Stomach (tissue), 9 donors: ENCODE data around the gene CFAP100. TPM values are rescaled to one million over a fixed set of nuclear protein-coding genes. Genes with fewer than 3 reads are reported as not detected.

Experiments
- DNase-seq, 2 donors: peaks; one replicate each; pipeline versions ENCODE4 v3.0.0 to v3.0.0-alpha.2; 2013 to 2019
- H3K27ac ChIP-seq, 5 donors: fragments of 200-600 bp in 4 of 5; sonication (generic) in 4 of 5; one replicate each; pipeline ENCODE4 v1.5.1; 2013 to 2019; ENCODE audit warnings: mild to moderate bottlenecking in 1 of 5, moderate library complexity in 1 of 5
- H3K27me3 ChIP-seq, 3 donors: fragments of 200-600 bp; sonication (generic); one replicate each; pipeline ENCODE4 v1.5.1; 2017 to 2019; ENCODE audit warnings: mixed run types in 1 of 3
- H3K36me3 ChIP-seq, 4 donors: fragments of 200-600 bp; sonication (generic); 1 replicate in 3 of 4; 2 replicates in 1 of 4; pipeline ENCODE4 v1.5.1; 2016 to 2019
- H3K4me1 ChIP-seq, 4 donors: fragments of 200-600 bp; sonication (generic); one replicate each; pipeline ENCODE4 v1.5.1; 2016 to 2019
- H3K4me3 ChIP-seq, 4 donors: fragments of 200-600 bp; sonication (generic) in 3 of 4; one replicate each; pipeline ENCODE4 v1.5.1; 2016 to 2019; ENCODE audit warnings: mild to moderate bottlenecking in 1 of 4
- H3K9me3 ChIP-seq, 4 donors: fragments of 200-600 bp; sonication (generic); one replicate each; pipeline ENCODE4 v1.5.1; 2016 to 2019
- EP300 ChIP-seq: sonication (generic); formaldehyde crosslinking; IDR thresholded peaks from one replicate; pipeline ENCODE4 v1.6.1; 2017; ENCODE audit warnings: antibody characterized with exemption
- POLR2A ChIP-seq, 4 donors: fragments of 450-650 bp; IDR thresholded peaks; one replicate each; pipeline ENCODE4 v1.6.1; 2016; ENCODE audit warnings: antibody characterized with exemption in 4 of 4, control low read depth in 2 of 4, mild to moderate bottlenecking in 1 of 4, moderate library complexity in 1 of 4
- POLR2AphosphoS5 ChIP-seq, 3 donors: sonication (generic); formaldehyde crosslinking; IDR thresholded peaks; one replicate each; pipeline ENCODE4 v1.6.1; 2016; ENCODE audit warnings: antibody characterized with exemption in 3 of 3
- WGBS, 5 donors: extraction: QIAGEN DNeasy Blood & Tissue Kit in 3 of 5; methylation state at CpG; one replicate each; pipeline versions ENCODE4 v1.1.5 to v1.1.7; 2013 to 2018; 5-methylcytosine and 5-hydroxymethylcytosine counted together
- intact Hi-C: fragments of 100-400 bp; cut with DNase I; formaldehyde crosslinking; loops from one replicate; pipeline ENCODE4 v1.15.1; 2023; ENCODE audit warnings: low total_unique reads
- polyA plus RNA-seq, 3 donors: library from polyadenylated mRNA; stranded (reverse); fragments of 200-250 nt; gene quantifications; one replicate each; pipeline ENCODE4 v1.2.3, GENCODE V29; 2013
- total RNA-seq, 5 donors: library from RNA; depleted of rRNA; stranded (reverse); fragments of >200 nt; gene quantifications; one replicate each; pipeline versions ENCODE4 v1.1.0 to v1.2.3, GENCODE V29; 2014 to 2016
- TF ChIP-seq, protein P1 (sequence below), 7 experiments: fragments of 450-650 bp in 4 of 7; fragments of 200-600 bp in 3 of 7; sonication (generic) in 3 of 7; IDR thresholded peaks; one replicate each; pipeline ENCODE4 v1.5.1; 2016 to 2019; ENCODE audit warnings: antibody characterized with exemption in 7 of 7, control low read depth in 2 of 7, mild to moderate bottlenecking in 1 of 7
- donor health status: healthy with polysubstance abuse.
- donor health status: Bipolar disorder and iron deficiency.
- donor health status: healthy.

Gene CFAP100
- total and polyA plus RNA-seq, 8 donors: not detected

DNA sequence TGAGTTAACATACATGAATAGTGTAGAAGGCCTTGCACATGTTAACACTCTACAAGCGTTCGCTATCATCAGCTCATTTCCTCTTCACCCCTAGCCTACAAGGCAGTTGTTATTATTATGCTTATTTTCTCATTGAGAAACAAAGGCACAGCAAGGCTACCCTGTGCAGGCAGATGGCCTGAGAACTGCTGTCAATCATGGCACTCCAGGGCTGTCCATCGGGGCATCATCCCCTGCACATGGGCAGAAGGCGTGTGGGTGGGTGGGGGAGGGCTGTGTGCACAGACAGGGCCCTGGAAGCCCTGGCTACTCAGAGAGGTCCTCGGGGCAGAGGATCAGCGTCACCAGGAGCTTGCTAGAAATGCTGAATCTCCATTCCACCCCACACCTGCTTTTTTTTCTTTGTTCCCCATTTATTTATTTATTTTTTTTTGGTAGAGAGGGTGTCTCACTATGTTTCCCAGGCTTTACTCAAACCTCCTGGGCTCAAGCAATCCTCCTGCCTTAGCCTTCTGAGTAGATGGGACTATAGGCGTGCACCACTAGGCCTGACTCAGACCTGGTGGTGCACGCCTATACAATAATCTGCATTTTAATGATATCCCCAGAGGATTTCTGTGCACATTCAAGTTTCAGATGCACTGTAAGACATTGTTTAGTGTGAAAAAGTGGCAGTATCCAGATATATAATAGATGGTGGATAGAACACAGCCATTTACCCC lies 90.6 kb downstream of the CFAP100 start:
- intact Hi-C loops: no loop called here
- 86 to 91% (median 88%) methylated on average over 8 of the region's 8 CpGs for WGBS, 5 donors
- DNase-seq: no peak

DNA sequence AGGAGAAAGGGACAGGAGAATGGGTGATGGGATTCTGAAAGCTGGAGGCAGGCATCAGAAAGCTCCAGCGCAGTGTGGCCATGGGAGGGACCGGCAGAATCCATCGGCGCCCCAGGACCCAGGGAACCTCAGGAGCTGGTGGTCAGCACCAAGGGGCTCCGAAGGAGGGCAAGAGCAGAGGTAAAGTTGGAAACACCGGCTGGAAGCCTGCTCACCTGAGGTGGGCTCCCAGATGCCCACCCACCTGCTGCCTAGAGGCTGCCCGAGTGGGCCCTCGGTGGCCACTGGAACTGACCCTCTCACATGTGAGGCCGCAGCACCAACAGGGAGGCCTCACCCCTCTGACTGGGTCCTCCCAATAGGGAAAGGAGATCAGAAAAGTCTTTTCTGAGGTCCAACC lies 91.2 kb downstream of the CFAP100 start:
- no peaks in the 10 kb centered on the region for H3K27me3 ChIP-seq
- H3K4me3 ChIP-seq: no peak overlapping the region
- H3K4me1 ChIP-seq: peaks cover 0 to 9% (median 3%) of the 10 kb centered on the region in 4 donors
- H3K27ac ChIP-seq: no peak overlapping the region
- intact Hi-C loops: no loop called here
- H3K36me3 ChIP-seq: no peaks in the 10 kb centered on the region
- 90 to 97% (median 95%) methylated on average over 5 to 9 of the region's 9 CpGs for WGBS, 5 donors
- TF ChIP-seq POLR2AphosphoS5 (IDR thresholded peaks at IDR 0.05): no peak
- TF ChIP-seq POLR2A (IDR thresholded peaks at IDR 0.05): no peak
- TF ChIP-seq, protein P1, sequence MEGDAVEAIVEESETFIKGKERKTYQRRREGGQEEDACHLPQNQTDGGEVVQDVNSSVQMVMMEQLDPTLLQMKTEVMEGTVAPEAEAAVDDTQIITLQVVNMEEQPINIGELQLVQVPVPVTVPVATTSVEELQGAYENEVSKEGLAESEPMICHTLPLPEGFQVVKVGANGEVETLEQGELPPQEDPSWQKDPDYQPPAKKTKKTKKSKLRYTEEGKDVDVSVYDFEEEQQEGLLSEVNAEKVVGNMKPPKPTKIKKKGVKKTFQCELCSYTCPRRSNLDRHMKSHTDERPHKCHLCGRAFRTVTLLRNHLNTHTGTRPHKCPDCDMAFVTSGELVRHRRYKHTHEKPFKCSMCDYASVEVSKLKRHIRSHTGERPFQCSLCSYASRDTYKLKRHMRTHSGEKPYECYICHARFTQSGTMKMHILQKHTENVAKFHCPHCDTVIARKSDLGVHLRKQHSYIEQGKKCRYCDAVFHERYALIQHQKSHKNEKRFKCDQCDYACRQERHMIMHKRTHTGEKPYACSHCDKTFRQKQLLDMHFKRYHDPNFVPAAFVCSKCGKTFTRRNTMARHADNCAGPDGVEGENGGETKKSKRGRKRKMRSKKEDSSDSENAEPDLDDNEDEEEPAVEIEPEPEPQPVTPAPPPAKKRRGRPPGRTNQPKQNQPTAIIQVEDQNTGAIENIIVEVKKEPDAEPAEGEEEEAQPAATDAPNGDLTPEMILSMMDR (IDR thresholded peaks at IDR 0.05): no peak
- TF ChIP-seq EP300: no peak
- H3K9me3 ChIP-seq: no peaks in the 10 kb centered on the region
- no peak for DNase-seq

More for the DNA sequence above, 90.6 kb downstream of the CFAP100 start:
- H3K9me3 ChIP-seq: no peaks in the 10 kb centered on the region
- no peaks in the 10 kb centered on the region for H3K27me3 ChIP-seq
- no peak overlapping the region for H3K27ac ChIP-seq
- H3K4me1 ChIP-seq: peaks cover 0 to 9% (median 3%) of the 10 kb centered on the region in 4 donors
- no peak overlapping the region for H3K4me3 ChIP-seq
- H3K36me3 ChIP-seq: no peaks in the 10 kb centered on the region
- no peak for TF ChIP-seq EP300
- TF ChIP-seq POLR2AphosphoS5 (IDR thresholded peaks at IDR 0.05): no peak
- no peak for TF ChIP-seq POLR2A (IDR thresholded peaks at IDR 0.05)
- TF ChIP-seq, protein P1 (IDR thresholded peaks at IDR 0.05): no peak

Other genes starting within 250 kb of the CFAP100 start
- 10 to 100 TPM in 1 of 5 donors, 1 to 10 TPM in 4; 2.6 to 17.4 (median 5.9) TPM for gene ALDH1L1, start 214.3 kb upstream of the CFAP100 start, total RNA-seq
- 1 to 10 TPM; 1.4 to 9.8 (median 4.4) TPM for gene ALDH1L1, start 214.3 kb upstream of the CFAP100 start, polyA plus RNA-seq
- gene KLF15, start 37.5 kb upstream of the CFAP100 start, total RNA-seq: 10 to 100 TPM in 4 of 5 donors, 1 to 10 TPM in 1; 4.6 to 82.9 (median 21.6) TPM
- 10 to 100 TPM; 13.6 to 16.7 (median 16.6) TPM for gene KLF15, start 37.5 kb upstream of the CFAP100 start, polyA plus RNA-seq
- gene ZXDC, start 81.0 kb downstream of the CFAP100 start, total RNA-seq: 10 to 100 TPM; 16.9 to 73.2 (median 44.5) TPM
- 1 to 10 TPM; 6.1 to 9.8 (median 6.6) TPM for gene ZXDC, start 81.0 kb downstream of the CFAP100 start, polyA plus RNA-seq
- gene UROC1, start 122.9 kb downstream of the CFAP100 start, total RNA-seq: not detected
- not detected for gene UROC1, start 122.9 kb downstream of the CFAP100 start, polyA plus RNA-seq
- 10 to 100 TPM in 1 of 5 donors, 1 to 10 TPM in 2, not detected in 2; 1.4 to 12.5 (median 5.7) TPM for gene CHST13, start 129.2 kb downstream of the CFAP100 start, total RNA-seq
- under 1 TPM; 0.08 to 0.61 (median 0.19) TPM for gene CHST13, start 129.2 kb downstream of the CFAP100 start, polyA plus RNA-seq
- gene C3orf22, start 164.0 kb downstream of the CFAP100 start, total RNA-seq: not detected
- gene C3orf22, start 164.0 kb downstream of the CFAP100 start, polyA plus RNA-seq: not detected